Upper lobe of right lung (tissue), 1 donor: ENCODE measurements around the gene SCAP. TPM values are rescaled to one million over a fixed set of nuclear protein-coding genes. Genes with fewer than 3 reads are reported as not detected.
"Not testable (repeated sequence)": the region's sequence is repeated elsewhere in the genome, so short reads cannot be mapped to it uniquely, and the experiment has no call there.

Experiments used
- ATAC-seq: fragments of 200-7000 bp; cut with Tn5 transposase; one replicate; pipeline ENCODE4 v1.9.1; 2020; ENCODE audit warnings: mild to moderate bottlenecking, moderate library complexity
- DNase-seq: peaks from one replicate; pipeline ENCODE4 v3.0.0-alpha.2; 2020
- H3K27ac ChIP-seq: fragments of 200-600 bp; one replicate; pipeline ENCODE4 v1.8.0; 2022
- H3K27me3 ChIP-seq: fragments of 200-600 bp; one replicate; pipeline ENCODE4 v1.8.0; 2022; ENCODE audit warnings: mild to moderate bottlenecking
- H3K36me3 ChIP-seq: fragments of 200-600 bp; one replicate; pipeline ENCODE4 v1.8.0; 2022
- H3K4me1 ChIP-seq: fragments of 200-600 bp; one replicate; pipeline ENCODE4 v1.8.0; 2022
- H3K4me3 ChIP-seq: fragments of 200-600 bp; one replicate; pipeline ENCODE4 v1.8.0; 2022; ENCODE audit warnings: mild to moderate bottlenecking
- H3K9me3 ChIP-seq: fragments of 200-600 bp; one replicate; pipeline ENCODE4 v1.8.0; 2022
- CTCF ChIP-seq: fragments of 200-600 bp; IDR thresholded peaks from one replicate; pipeline ENCODE4 v1.8.0; 2022; ENCODE audit warnings: antibody characterized with exemption
- intact Hi-C: fragments of 100-400 bp; cut with DNase I; formaldehyde crosslinking; loops from one replicate; pipeline ENCODE4 v1.11.0; 2022
- total RNA-seq: library from RNA; stranded (reverse); fragmentation: NEBNext Ultra II Directional; extraction: Animal tissue kit (Norgen Biotek cat#: 25700); gene quantifications from one replicate; pipeline ENCODE4 v1.2.1, GENCODE V29; 2021
- donor health status: DM: no; HTN: yes; CAD: no; lungs with severe emphysema.

The SCAP gene
- total RNA-seq, 1 donor from 2014 or later: 66.5 TPM

GRCh38 chr3:47476644-47477199 is 981 bp upstream of the SCAP start:
- intact Hi-C loops: loop anchor here (5.0 kb wide), 1 partner anchor 54 kb away; no protein-coding TSS in a partner anchor
- Histone ChIP-seq H3K27ac (peak overlapping the region; percentile 86), H3K27me3 (no peaks in the 10 kb centered on the region), H3K36me3 (no peaks in the 10 kb centered on the region), H3K4me1 (peaks cover 21% of the 10 kb centered on the region), H3K4me3 (peak overlapping the region; percentile 93), H3K9me3 (no peaks in the 10 kb centered on the region)
- DNase-seq (no peak), ATAC-seq (no peak)
- no peak for TF ChIP-seq CTCF

DNA sequence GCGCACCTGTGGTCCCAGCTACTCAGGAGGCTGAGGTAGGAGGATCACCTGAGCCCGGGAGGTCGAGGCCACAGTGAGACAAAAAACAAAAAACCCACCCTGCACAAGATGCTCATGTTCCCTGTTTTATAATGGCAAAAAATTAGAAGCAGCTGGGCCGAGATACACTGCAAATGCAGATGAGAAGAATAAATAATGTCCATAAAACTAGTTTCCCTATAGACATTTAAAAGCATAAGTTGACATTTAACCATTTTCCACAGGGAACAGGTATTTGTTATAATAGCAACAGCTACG is 537 bp upstream of the SCAP start:
- no peak for TF ChIP-seq CTCF
- H3K4me1 ChIP-seq: peaks cover 21% of the 10 kb centered on the region
- H3K27me3 ChIP-seq: no peaks in the 10 kb centered on the region
- peak overlapping the region; percentile 93 for H3K4me3 ChIP-seq
- ATAC-seq (no peak), DNase-seq (no peak)
- H3K27ac ChIP-seq: peak overlapping the region; percentile 86
- H3K9me3 ChIP-seq: no peaks in the 10 kb centered on the region
- intact Hi-C loops: loop anchor here (5.0 kb wide), 1 partner anchor 54 kb away; no protein-coding TSS in a partner anchor
- no peaks in the 10 kb centered on the region for H3K36me3 ChIP-seq

DNA sequence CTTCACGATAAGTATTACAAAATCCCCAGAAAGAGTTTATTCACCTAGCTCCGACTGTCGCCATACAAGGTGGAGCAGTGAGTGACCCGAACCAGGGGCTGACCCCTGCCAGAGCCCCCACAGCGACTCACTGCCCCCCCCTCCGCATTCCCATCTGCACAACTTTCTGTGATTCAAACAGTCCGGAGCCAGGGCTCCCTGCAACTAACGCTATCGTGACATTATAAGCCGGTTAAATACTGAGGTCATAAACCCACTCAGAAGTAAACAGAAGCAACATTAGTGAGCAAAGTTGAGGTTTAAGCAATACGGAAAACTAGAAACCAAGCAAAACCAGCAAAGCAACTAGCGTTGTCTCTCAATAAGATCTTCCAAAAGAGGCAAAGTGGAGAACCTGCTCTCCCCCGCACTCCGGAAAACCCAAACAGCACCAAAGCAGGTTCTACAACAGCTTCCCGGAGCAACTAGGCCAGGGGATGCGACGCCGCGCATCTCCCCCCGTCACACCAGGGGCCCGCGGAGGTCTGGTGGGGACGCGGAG is 642 bp downstream of the SCAP start:
- Histone ChIP-seq H3K4me3 (peak overlapping the region; percentile 93), H3K36me3 (no peaks in the 10 kb centered on the region), H3K9me3 (no peaks in the 10 kb centered on the region), H3K27me3 (no peaks in the 10 kb centered on the region), H3K4me1 (peaks cover 21% of the 10 kb centered on the region), H3K27ac (peak overlapping the region; percentile 78)
- intact Hi-C loops: loop anchor here (5.0 kb wide), 1 partner anchor 53 kb away; no protein-coding TSS in a partner anchor
- no peak for TF ChIP-seq CTCF
- ATAC-seq (no peak), DNase-seq (no peak)

DNA sequence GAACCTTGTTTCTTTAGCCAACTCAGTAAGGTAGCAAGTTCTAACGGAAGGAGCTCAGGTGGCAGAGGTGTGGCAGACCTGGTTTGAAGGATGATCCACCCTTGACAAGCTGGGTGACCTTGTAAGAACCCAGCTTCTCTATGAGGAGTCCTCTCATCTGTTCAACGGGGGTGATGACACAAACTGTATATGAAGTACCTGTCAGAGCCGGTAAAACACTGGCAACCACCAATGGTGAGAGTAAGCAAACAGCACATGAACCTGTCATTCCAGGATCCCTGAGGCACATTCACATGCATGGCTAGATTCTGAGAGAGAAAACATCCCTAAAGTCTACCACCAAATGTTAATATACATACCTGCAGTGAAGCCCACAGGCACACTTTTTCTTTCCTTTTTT is 2.4 kb downstream of the SCAP start:
- intact Hi-C loops: no loop called here
- H3K4me3 ChIP-seq: no peak overlapping the region
- no peak for DNase-seq

GRCh38 chr3:47469616-47470015 is 6.1 kb downstream of the SCAP start:
- H3K27ac ChIP-seq: no peak overlapping the region
- intact Hi-C loops: no loop called here
- H3K4me3 ChIP-seq: no peak overlapping the region
- no peaks in the 10 kb centered on the region for H3K27me3 ChIP-seq
- H3K4me1 ChIP-seq: peaks cover 5% of the 10 kb centered on the region
- no peaks in the 10 kb centered on the region for H3K36me3 ChIP-seq
- DNase-seq: no peak
- ATAC-seq: no peak
- TF ChIP-seq CTCF: no peak
- H3K9me3 ChIP-seq: no peaks in the 10 kb centered on the region

More for the DNA sequence above, 2.4 kb downstream of the SCAP start:
- Histone ChIP-seq H3K36me3 (no peaks in the 10 kb centered on the region), H3K9me3 (no peaks in the 10 kb centered on the region), H3K27me3 (no peaks in the 10 kb centered on the region), H3K27ac (no peak overlapping the region), H3K4me1 (peaks cover 21% of the 10 kb centered on the region)
- ATAC-seq: no peak
- no peak for TF ChIP-seq CTCF

- ATAC-seq, H3K9me3 ChIP-seq, intact Hi-C loops, H3K36me3 ChIP-seq, H3K27ac ChIP-seq, H3K27me3 ChIP-seq, H3K4me3 ChIP-seq, DNase-seq, H3K4me1 ChIP-seq: not testable (repeated sequence)
Observed at GRCh38 chr3:47468315-47468714, 7.4 kb downstream of the SCAP start.
